Measurements from ENCODE around the gene IP6K3.

The IP6K3 gene

GRCh38 chr6:33791620-33792019 is 44.9 kb upstream of the IP6K3 start:
- TF ChIP-seq, protein P1, sequence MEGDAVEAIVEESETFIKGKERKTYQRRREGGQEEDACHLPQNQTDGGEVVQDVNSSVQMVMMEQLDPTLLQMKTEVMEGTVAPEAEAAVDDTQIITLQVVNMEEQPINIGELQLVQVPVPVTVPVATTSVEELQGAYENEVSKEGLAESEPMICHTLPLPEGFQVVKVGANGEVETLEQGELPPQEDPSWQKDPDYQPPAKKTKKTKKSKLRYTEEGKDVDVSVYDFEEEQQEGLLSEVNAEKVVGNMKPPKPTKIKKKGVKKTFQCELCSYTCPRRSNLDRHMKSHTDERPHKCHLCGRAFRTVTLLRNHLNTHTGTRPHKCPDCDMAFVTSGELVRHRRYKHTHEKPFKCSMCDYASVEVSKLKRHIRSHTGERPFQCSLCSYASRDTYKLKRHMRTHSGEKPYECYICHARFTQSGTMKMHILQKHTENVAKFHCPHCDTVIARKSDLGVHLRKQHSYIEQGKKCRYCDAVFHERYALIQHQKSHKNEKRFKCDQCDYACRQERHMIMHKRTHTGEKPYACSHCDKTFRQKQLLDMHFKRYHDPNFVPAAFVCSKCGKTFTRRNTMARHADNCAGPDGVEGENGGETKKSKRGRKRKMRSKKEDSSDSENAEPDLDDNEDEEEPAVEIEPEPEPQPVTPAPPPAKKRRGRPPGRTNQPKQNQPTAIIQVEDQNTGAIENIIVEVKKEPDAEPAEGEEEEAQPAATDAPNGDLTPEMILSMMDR (IDR thresholded peaks at IDR 0.05; ENCODE audit: low read length) = no peak
- no peak for TF ChIP-seq EZH2phosphoT487 (IDR thresholded peaks at IDR 0.05; ENCODE audit: low read length)
- Histone ChIP-seq H3K4me1 (ENCODE audit: low read length) (peaks cover 17% of the 10 kb centered on the region), H4K20me1 (ENCODE audit: insufficient read depth, low read length) (no peaks in the 10 kb centered on the region), H3F3A (ENCODE audit: insufficient read depth, low read length) (peaks cover 5% of the 10 kb centered on the region; the same call in 1 of the 2 replicates), H3K4me2 (ENCODE audit: low read depth, low read length) (no peak overlapping the region), H3K79me2 (ENCODE audit: low read length) (peaks cover 17% of the 10 kb centered on the region), H3K27me3 (replicated peaks; ENCODE audit: insufficient read depth, low read length) (peaks cover 42% of the 10 kb centered on the region), H3K36me3 (replicated peaks; ENCODE audit: insufficient read depth, low read length) (no peaks in the 10 kb centered on the region), H2AFZ (ENCODE audit: low read length) (no peak overlapping the region), H3K27ac (ENCODE audit: low read length) (no peak overlapping the region), H3K9me2 (replicated peaks; ENCODE audit: insufficient read depth, low read length) (no peaks in the 10 kb centered on the region; the same call in 1 of the 2 replicates), H3K4me3 (ENCODE audit: low read length) (no peak overlapping the region), H3K9me3 (replicated peaks; ENCODE audit: insufficient read depth, low read length) (no peaks in the 10 kb centered on the region), H3K9ac (ENCODE audit: low read length) (no peak overlapping the region)
- no peak for DNase-seq

GRCh38 chr6:33790910-33791309 is 44.2 kb upstream of the IP6K3 start:
- Histone ChIP-seq H3K9me2 (replicated peaks; ENCODE audit: insufficient read depth, low read length) (no peaks in the 10 kb centered on the region; the same call in 1 of the 2 replicates), H3K36me3 (replicated peaks; ENCODE audit: insufficient read depth, low read length) (no peaks in the 10 kb centered on the region), H4K20me1 (ENCODE audit: insufficient read depth, low read length) (no peaks in the 10 kb centered on the region), H3K9ac (ENCODE audit: low read length) (no peak overlapping the region), H3K79me2 (ENCODE audit: low read length) (peaks cover 24% of the 10 kb centered on the region), H3K27ac (ENCODE audit: low read length) (no peak overlapping the region), H3K4me3 (ENCODE audit: low read length) (no peak overlapping the region), H3K4me2 (ENCODE audit: low read depth, low read length) (no peak overlapping the region), H3K4me1 (ENCODE audit: low read length) (peaks cover 17% of the 10 kb centered on the region), H3F3A (ENCODE audit: insufficient read depth, low read length) (peaks cover 5% of the 10 kb centered on the region; the same call in 1 of the 2 replicates), H2AFZ (ENCODE audit: low read length) (no peak overlapping the region), H3K9me3 (replicated peaks; ENCODE audit: insufficient read depth, low read length) (no peaks in the 10 kb centered on the region), H3K27me3 (replicated peaks; ENCODE audit: insufficient read depth, low read length) (peaks cover 39% of the 10 kb centered on the region)
- DNase-seq = no peak
- TF ChIP-seq EZH2 (optimal IDR thresholded peaks at IDR 0.05; ENCODE audit: low read depth, low read length) (no peak), EZH2phosphoT487 (IDR thresholded peaks at IDR 0.05; ENCODE audit: low read length) (no peak)
- TF ChIP-seq, protein P1 (IDR thresholded peaks at IDR 0.05; ENCODE audit: low read length) = no peak

DNA sequence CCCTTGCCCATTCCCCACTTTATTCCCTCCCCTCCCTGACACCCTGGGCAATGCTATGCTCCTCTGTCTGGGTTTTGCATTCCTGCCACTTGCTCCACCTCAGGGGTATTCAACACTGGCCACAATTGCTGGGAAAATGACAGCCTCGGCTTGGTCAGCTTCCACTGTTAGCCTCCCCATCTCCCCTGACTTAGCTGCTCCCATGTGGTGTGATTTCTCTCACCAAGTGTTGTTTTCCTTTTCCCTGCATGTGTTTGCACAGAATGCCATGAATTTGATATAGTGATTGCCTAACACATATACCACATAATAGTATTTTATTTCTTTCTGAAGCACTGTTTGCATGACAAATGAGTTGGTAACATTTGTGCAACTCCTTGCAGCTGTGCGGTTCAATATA is 43.7 kb upstream of the IP6K3 start:
- Histone ChIP-seq H3K9me2 (replicated peaks; ENCODE audit: insufficient read depth, low read length) (no peaks in the 10 kb centered on the region; the same call in 1 of the 2 replicates), H4K20me1 (ENCODE audit: insufficient read depth, low read length) (no peaks in the 10 kb centered on the region), H3K4me1 (ENCODE audit: low read length) (peaks cover 17% of the 10 kb centered on the region), H3K9me3 (replicated peaks; ENCODE audit: insufficient read depth, low read length) (no peaks in the 10 kb centered on the region), H2AFZ (ENCODE audit: low read length) (no peak overlapping the region), H3K4me3 (ENCODE audit: low read length) (no peak overlapping the region), H3F3A (ENCODE audit: insufficient read depth, low read length) (peaks cover 5% of the 10 kb centered on the region; the same call in 1 of the 2 replicates), H3K79me2 (ENCODE audit: low read length) (peaks cover 30% of the 10 kb centered on the region), H3K36me3 (replicated peaks; ENCODE audit: insufficient read depth, low read length) (no peaks in the 10 kb centered on the region), H3K27me3 (replicated peaks; ENCODE audit: insufficient read depth, low read length) (peaks cover 35% of the 10 kb centered on the region), H3K4me2 (ENCODE audit: low read depth, low read length) (no peak overlapping the region), H3K27ac (ENCODE audit: low read length) (no peak overlapping the region), H3K9ac (ENCODE audit: low read length) (no peak overlapping the region)
- no peak for DNase-seq
- TF ChIP-seq EZH2phosphoT487 (IDR thresholded peaks at IDR 0.05; ENCODE audit: low read length) (no peak), EZH2 (optimal IDR thresholded peaks at IDR 0.05; ENCODE audit: low read depth, low read length) (no peak)
- TF ChIP-seq, protein P1 (IDR thresholded peaks at IDR 0.05; ENCODE audit: low read length) = no peak
